ENCODE data around the gene RET.

Gene RET

DNA sequence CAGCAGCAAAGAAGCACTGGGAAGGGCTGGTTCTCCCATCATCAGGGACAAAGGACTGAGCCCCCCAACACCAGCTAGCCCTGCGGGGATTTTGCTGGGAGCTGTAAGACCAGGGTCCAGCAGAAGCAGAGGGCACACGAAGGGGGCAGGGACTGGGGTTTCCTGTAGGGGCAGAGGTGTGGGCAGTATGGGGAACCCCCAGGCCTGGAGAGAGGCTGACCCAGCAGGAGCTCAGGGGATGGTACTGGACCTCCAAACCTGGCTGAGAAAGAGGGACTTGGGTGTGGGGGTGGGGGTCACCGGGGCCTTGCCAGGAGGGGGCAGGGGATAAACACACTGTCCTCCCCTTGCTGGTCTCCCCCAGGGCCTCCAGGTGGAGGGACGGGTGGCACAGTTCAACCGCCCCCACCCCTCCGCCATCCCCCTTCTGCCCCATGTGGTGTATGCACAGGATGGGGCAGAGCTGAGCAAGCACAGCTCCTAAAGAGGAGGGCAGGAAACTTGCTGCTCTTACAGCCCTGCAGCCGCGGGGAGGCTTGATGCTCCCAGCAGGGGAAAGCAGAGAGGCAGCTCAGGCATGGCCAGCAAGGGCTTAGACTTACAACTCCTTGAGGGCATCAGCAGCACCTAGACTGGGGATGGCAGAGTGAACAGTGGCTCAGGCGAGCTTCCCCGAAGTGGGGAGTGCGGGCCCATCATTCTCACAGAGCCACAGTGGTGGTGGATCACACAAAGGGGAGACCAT is 12.4 kb upstream of the RET start:
- no peak for DNase-seq

- DNase-seq: no peak
These were observed 11.6 kb upstream of the RET start for GRCh38 chr10:43065234-43065633.

DNA sequence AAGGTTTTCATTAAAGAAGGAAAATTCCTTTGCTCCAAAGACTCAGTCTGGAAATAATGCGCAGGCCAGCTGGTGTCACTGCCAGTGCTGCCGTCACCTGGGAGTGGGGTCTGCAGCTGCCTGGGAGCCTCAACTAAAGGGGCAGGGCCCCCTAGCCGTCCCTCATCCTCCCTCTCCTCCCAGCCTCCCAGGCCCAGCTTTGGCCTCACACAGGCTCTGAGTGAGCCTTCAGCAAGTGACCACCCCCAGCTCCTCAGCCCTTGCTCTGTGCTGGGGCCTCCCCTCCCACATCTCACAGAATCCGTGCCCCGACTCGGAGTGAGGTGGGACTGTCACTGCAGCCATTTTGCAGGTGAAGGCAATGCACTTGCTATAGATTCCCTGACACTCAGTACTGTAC is 11.1 kb upstream of the RET start:
- DNase-seq: no peak

DNA sequence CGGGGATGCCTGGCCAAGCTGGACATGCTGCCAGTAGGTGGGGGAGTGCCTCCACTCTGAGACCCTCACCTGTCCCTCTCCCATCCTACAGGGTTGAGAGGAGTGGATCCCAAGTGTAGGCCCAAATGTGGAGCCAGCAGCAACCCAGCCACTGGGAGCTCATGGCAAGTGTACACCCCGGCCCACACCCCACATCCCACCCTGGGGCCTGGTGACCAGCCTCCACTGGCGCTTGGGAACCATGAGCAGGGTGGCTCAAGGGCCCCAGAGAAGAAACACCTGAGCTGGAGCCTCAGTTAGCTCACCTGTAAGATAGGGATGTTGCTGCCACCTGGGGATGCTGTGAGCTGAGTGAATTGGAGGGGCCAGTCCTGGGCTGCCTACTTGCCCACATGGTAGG is 10.4 kb upstream of the RET start:
- no peak for DNase-seq

DNA sequence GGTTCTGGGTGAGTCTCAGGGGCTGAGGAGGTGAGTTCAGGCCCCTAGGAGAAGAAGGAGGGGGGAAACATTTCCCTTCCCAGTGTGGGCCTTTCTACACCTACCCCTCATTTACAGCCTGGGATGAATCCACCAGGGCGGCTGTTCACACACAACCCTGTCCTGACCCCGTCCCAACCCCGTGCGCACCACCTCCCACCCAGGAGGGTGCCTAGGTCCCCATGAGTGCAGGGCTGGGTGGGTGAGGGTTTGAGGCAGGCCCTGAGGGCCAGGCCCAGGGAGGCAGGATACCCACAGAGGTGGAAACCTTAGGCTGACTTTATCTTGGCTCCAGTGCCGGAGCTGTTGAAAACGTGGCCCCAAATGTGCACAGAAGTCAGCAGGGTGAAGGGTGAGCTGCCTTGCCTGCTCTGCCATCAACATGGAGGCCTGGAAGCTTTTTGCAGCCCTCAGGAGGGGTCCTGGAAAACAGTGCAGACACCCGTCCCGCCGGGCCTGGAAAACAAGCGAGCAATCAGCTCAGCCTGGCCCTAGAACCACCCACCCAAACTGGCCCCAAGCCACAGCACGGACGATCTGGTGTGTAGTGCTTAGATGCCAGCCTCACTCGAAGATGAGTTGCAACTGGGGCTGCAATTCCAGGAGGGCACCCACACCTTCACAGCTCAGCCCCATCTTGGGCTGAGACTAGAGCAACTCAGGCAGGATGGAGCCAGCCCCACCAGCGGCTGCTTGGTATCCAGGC is 9.3 kb upstream of the RET start:
- DNase-seq: no peak

DNA sequence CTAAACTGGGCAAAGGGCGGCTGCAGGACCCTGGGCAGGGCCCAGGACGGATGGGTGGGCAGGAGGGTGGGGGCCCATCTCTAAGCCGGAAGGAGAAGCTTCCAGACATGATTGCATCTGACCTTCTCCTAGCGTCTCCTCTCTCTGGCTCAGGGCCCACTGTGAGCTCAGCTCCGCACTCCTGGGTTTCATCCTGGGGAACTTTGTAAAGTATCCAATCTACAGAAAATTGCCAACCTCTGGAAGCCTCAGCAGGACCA is 8.8 kb upstream of the RET start:
- no peak for DNase-seq

GRCh38 chr10:43068471-43069210 is 8.2 kb upstream of the RET start:
- no peak for DNase-seq

DNA sequence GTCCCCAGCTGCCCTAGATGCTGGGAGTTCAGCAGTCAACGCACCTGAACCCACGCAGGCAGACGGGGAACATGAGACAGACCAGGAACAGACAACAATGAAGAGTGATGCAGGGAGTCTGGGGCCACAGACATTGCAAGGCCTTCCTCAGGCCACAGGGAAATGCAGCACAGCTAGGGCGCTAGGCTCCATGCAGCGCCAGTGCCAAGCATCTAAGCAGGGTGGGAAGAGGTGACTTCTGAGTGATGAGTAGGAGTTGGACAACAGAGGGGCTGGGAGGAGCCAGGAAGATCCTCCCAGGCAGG is 7.7 kb upstream of the RET start:
- no peak for DNase-seq

GRCh38 chr10:43069579-43069978 is 7.3 kb upstream of the RET start:
- no peak for DNase-seq

GRCh38 chr10:43070121-43071085 is 6.5 kb upstream of the RET start:
- DNase-seq: peak; percentile 20

- no peak for DNase-seq
These were observed 4.8 kb upstream of the RET start for GRCh38 chr10:43071865-43072650.

GRCh38 chr10:43073191-43073590 is 3.7 kb upstream of the RET start:
- no peak for DNase-seq

DNA sequence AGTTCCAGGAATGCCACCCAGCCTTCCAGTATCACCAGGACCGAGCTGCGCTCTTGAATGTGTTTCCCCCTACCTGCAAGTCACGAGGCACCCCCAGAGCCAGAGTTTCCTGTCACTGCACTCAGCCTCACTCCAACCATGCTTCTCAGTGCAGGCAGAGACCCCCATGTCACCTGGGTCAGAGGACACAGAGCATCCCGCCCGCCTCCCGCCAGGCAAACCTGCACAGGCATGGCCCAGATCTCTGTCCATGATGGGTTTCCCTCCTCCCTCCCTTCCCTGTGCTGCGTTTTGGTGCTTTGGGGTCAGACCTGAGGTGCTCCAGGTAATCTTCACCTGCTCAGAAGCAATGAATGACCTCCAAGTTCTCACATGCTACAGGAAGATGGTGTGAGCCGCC is 3.1 kb upstream of the RET start:
- no peak for DNase-seq

- no peak for DNase-seq
These were observed 2.5 kb upstream of the RET start for GRCh38 chr10:43074409-43074808.

DNA sequence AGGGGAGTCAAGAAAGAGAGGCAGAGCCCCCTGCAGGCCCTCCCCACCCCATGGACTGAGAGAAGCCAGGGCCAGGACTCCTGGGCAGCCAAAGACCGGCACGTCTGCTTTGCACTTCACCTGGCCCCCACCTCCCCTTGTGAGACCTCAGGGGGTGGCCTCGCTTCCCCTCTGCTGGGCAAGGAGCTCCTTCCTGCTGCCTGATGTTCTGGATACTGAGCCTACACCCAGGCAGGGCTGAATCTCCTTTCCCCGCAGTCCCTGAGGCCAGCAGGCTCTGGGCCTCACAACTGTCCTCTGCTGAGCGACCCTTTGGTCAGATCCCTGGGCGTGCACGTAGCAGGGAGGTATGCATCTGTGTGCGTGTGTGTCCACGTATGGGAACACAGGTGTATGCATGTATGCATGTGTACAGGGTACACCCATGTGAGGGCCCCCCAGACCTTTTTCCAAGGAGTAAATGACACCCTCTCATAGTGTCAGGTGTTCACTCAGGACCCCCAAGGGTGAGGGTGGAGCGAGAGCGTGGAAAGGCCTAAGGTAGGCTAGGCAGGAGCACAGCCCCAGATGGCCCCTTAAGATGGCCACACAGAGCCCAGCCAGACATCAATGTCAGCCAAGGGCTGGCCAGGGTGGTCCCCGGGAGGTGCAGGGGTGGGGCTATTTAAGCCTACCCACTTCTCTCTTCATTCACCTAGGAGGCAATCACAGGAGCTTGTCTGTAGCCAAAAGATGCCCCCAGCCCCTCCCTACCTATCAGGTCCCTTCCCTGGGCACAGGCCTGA is 1.9 kb upstream of the RET start:
- no peak for DNase-seq

DNA sequence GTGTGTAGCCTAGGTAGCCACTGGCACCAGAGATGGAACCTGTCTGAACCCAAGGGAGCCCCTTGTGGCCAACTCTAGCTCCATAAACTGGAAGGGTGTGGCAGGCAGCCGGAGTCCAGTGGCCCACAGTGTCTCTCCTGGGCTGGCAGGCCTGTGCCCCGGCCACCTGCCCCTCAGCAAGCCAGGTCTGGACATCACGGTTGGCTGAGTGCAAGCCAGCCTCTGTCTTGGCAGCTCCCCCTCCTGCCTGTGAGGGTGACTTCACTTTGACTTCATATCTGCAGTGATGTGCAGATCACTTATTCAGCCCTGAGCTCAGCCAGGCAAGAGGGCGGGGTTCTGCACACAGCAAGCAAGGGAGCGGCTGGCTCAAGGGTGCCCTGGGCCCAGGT is 1.3 kb upstream of the RET start:
- DNase-seq: peak; percentile 42

- no peak for DNase-seq
These were observed 476 bp upstream of the RET start for GRCh38 chr10:43076311-43076875.

- no peak for DNase-seq
These were observed 727 bp downstream of the RET start for GRCh38 chr10:43077421-43078171.

DNA sequence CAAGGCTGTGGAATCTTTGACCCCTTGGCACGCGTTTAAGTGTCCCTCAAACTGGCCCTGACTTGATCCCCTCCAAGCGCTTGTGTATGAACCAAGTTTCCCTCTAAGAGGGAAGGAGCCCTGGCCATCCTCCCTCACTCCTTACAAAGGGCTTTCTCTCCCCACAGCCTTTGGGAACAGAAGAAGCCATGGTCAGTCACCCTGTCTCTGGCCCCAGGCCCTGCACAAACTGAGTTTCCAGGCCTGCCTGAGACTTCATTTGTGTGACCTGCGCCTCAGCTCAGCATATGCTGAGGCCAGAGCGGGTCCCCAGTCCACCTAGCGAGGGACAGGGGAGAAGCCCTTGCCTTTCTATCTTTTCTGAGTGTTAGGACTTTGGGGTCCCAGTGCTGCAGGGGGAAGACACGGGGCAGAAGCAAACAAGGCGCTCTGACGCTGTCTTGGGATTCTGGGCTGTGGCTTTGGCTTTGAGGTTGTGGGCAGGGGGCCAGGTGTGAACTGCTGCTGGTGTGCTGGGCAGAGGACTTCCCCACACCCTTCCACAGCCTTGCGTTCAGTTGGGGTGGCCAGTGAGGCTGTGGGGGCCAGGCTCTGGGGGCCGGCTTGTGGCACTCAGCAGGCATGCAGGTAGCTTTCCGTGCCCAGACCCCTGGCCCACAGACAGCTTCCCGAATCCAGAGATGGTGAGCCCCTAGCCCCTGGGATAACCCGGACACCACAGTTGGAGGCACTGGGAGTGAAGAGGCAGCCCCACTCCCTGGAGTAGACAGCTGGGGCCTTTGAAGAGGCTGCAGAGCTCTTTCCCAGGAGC is 1.5 kb downstream of the RET start:
- peak; percentile 11 for DNase-seq

GRCh38 chr10:43078986-43079273 is 2.1 kb downstream of the RET start:
- peak; percentile 54 for DNase-seq
